Smooth muscle cell (in vitro differentiated cells): Measurements from ENCODE around the gene AXL. TPM values are rescaled to one million over a fixed set of nuclear protein-coding genes. Genes with fewer than 3 reads are reported as not detected.
A peak's percentile ranks its signal among the peaks of the same experiment; 100 is the strongest.
"Not testable (repeated sequence)": the region's sequence is repeated elsewhere in the genome, so short reads cannot be mapped to it uniquely, and the experiment has no call there.

Source experiments
- DNase-seq: peaks from one replicate; lab custom pipeline; 2025; ENCODE audit not compliant: unreplicated experiment; lab: John Stamatoyannopoulos, UW
- H2AFZ ChIP-seq: fragments of 200-600 bp; sonication (generic); 2 replicates; pipeline ENCODE4 v1.6.0; 2016; ENCODE audit warnings: antibody characterized with exemption, low read depth, mild to moderate bottlenecking
- H3F3A ChIP-seq: fragments of 200-600 bp; sonication (generic); 2 replicates; pipeline ENCODE4 v1.6.0; 2017; ENCODE audit warnings: antibody characterized with exemption, low read depth
- H3K27ac ChIP-seq: fragments of 200-600 bp; sonication (generic); 2 replicates; pipeline ENCODE4 v1.5.1; 2016; ENCODE audit warnings: low read depth, mild to moderate bottlenecking
- H3K27me3 ChIP-seq: fragments of 200-600 bp; sonication (generic); 2 replicates; pipeline ENCODE4 v1.6.1; 2016; ENCODE audit warnings: low read depth, mild to moderate bottlenecking
- H3K36me3 ChIP-seq: fragments of 200-600 bp; sonication (generic); 2 replicates; pipeline ENCODE4 v1.5.1; 2016; ENCODE audit warnings: low read depth
- H3K4me1 ChIP-seq: fragments of 200-600 bp; sonication (generic); 2 replicates; pipeline ENCODE4 v1.5.1; 2016; ENCODE audit warnings: low read depth
- H3K4me2 ChIP-seq: fragments of 200-600 bp; sonication (generic); 2 replicates; pipeline ENCODE4 v1.6.0; 2016; ENCODE audit warnings: mild to moderate bottlenecking
- H3K4me3 ChIP-seq: fragments of 200-600 bp; sonication (generic); 2 replicates; pipeline ENCODE4 v1.5.1; 2016; ENCODE audit warnings: mild to moderate bottlenecking
- H3K79me2 ChIP-seq: fragments of 200-600 bp; sonication (generic); 2 replicates; pipeline ENCODE4 v1.6.0; 2016; ENCODE audit warnings: low read depth, mild to moderate bottlenecking
- H3K9ac ChIP-seq: fragments of 200-600 bp; sonication (generic); 2 replicates; pipeline ENCODE4 v1.6.0; 2016; ENCODE audit warnings: low read depth
- H3K9me3 ChIP-seq: fragments of 200-600 bp; sonication (generic); replicated peaks from 2 replicates; pipeline ENCODE4 v1.5.1; 2016; ENCODE audit warnings: low read depth
- H4K20me1 ChIP-seq: fragments of 200-600 bp; sonication (generic); 2 replicates; pipeline ENCODE4 v1.6.0; 2016; ENCODE audit warnings: low read depth
- CTCF ChIP-seq: fragments of 200-600 bp; sonication (generic); IDR thresholded peaks from 2 replicates; pipeline ENCODE4 v1.5.1; 2017; ENCODE audit warnings: borderline replicate concordance, mild to moderate bottlenecking, antibody characterized with exemption; ENCODE audit not compliant: insufficient read depth, poor library complexity, severe bottlenecking
- WGBS: methylation state at CpG from one replicate; pipeline ENCODE4 v1.1.7; 2016; ENCODE audit warnings: low lambda C conversion rate; 5-methylcytosine and 5-hydroxymethylcytosine counted together
- polyA plus RNA-seq: library from polyadenylated mRNA; unstranded; fragments of >200 nt; fragmentation: Nextera tagmentation; extraction: Ambion mirVana; gene quantifications from 2 replicates; pipeline ENCODE4 v1.2.1, GENCODE V29; 2016
- total RNA-seq: library from RNA; depleted of rRNA; stranded (reverse); fragments of >200 nt; gene quantifications from 2 replicates; pipeline ENCODE4 v1.2.3, GENCODE V29; 2014

The AXL gene
- total and polyA plus RNA-seq, 2 experiments from 2014 or later, result 16.9 to 71.2 TPM

DNA sequence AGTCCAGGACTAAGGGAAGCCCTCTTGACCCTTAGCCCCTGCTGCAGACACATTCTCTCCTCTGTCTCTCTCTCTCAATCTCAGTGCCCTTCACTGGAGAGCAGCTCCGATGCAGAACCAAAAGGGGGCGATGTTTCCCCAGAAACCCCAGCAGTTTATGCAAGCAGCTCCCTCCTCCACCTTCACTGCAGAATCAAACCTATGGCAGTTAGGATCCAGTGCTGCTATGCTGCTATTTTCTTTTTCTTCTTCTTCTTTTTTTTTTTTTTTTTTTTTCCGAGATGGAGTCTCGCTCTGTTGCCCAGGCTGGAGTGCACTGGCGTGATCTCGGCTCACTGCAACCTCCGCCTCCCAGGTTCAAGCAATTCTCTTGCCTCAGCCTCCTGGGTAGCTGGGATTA lies 14.7 kb upstream of the AXL start:
- not testable (repeated sequence) for H3K27ac ChIP-seq, H3K9ac ChIP-seq, H3K79me2 ChIP-seq, H4K20me1 ChIP-seq, H3K4me2 ChIP-seq, H2AFZ ChIP-seq, H3K4me3 ChIP-seq, H3K9me3 ChIP-seq, H3F3A ChIP-seq, H3K36me3 ChIP-seq, H3K4me1 ChIP-seq, H3K27me3 ChIP-seq
- peak; percentile 18 for DNase-seq
- 57% methylated on average over 7 of the region's 7 CpGs for WGBS
- TF ChIP-seq CTCF, result peak; percentile 90

DNA sequence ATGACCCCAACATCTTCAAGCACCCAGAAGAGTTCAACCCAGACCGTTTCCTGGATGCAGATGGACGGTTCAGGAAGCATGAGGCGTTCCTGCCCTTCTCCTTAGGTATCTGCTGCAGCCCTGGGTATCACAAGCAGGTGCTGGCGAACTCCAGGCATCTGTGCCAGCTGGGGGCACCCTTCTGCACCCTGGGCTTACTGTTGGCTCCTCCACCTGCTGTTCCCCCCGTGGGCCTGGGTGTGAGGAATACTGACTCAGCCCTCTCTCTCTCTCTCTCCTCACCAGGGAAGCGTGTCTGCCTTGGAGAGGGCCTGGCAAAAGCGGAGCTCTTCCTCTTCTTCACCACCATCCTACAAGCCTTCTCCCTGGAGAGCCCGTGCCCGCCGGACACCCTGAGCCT lies 13.0 kb upstream of the AXL start:
- Histone ChIP-seq H4K20me1 (no peaks in the 10 kb centered on the region), H3K4me2 (no peak overlapping the region), H3K27ac (no peak overlapping the region), H3F3A (no peaks in the 10 kb centered on the region), H3K9ac (no peak overlapping the region), H3K79me2 (no peaks in the 10 kb centered on the region), H2AFZ (no peak overlapping the region), H3K4me1 (no peaks in the 10 kb centered on the region), H3K4me3 (no peak overlapping the region), H3K9me3 (no peaks in the 10 kb centered on the region), H3K27me3 (no peaks in the 10 kb centered on the region), H3K36me3 (no peaks in the 10 kb centered on the region)
- WGBS, result 94% methylated on average over 10 of the region's 10 CpGs
- TF ChIP-seq CTCF, result no peak
- no peak for DNase-seq

DNA sequence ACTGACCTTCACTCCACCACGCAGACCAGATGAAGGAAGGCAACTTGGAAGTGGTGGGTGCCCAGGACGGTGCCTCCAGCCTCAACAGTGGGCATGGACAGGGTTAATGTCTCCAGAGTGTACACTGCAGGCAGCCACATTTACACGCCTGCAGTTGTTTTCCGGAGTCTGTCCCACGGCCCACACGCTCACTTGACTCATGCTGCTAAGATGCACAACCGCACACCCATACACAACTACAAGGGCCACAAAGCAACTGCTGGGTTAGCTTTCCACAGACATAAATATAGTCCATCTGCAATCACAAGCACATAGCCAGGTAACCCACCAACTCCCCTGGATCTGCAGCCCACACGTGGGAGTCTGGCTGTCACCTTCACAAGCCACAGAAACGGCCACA lies 12.6 kb upstream of the AXL start:
- H3K27ac ChIP-seq, result no peak overlapping the region
- no peak for DNase-seq

More for the DNA sequence above, 12.6 kb upstream of the AXL start:
- H3K36me3 ChIP-seq, result no peaks in the 10 kb centered on the region
- 77% methylated on average over 9 of the region's 9 CpGs for WGBS
- no peaks in the 10 kb centered on the region for H3K9me3 ChIP-seq
- no peaks in the 10 kb centered on the region for H4K20me1 ChIP-seq
- H3K4me2 ChIP-seq, result no peak overlapping the region
- no peak for TF ChIP-seq CTCF
- H3K4me1 ChIP-seq, result no peaks in the 10 kb centered on the region
- no peaks in the 10 kb centered on the region for H3F3A ChIP-seq
- no peak overlapping the region for H3K4me3 ChIP-seq
- no peaks in the 10 kb centered on the region for H3K79me2 ChIP-seq
- no peak overlapping the region for H3K9ac ChIP-seq
- no peak overlapping the region for H2AFZ ChIP-seq
- no peaks in the 10 kb centered on the region for H3K27me3 ChIP-seq
